H1 (cell line): Measurements from ENCODE around the gene IDH2. TPM values are rescaled to one million over a fixed set of nuclear protein-coding genes. Genes with fewer than 3 reads are reported as not detected.

Experiments used
- CTCF ChIA-PET: fragments of 300-600 bp; sonication (Branson Sonifier 250); formaldehyde crosslinking; loops from one replicate; lab custom pipeline; 2021; ENCODE audit not compliant: partially characterized antibody; lab: Charles Lee
- POLR2A ChIA-PET: fragments of 300-600 bp; sonication (Branson Sonifier 250); formaldehyde crosslinking; loops from one replicate; lab custom pipeline; 2021; ENCODE audit warnings: inconsistent platforms; ENCODE audit not compliant: partially characterized antibody; lab: Charles Lee
- DNase-seq, 2 experiments: peaks; one replicate each; pipeline versions ENCODE4 v3.0.0 to v3.0.0-alpha.2; 2010 to 2022; ENCODE audit warnings: low spot score in 2 of 2, low read depth in 1 of 2, mixed read lengths in 1 of 2
- FAIRE-seq: peaks from 2 replicates; lab custom pipeline; 2011; peaks lifted over from hg19 to GRCh38; lab: Jason Lieb, UNC
- H2AFZ ChIP-seq: 2 replicates; pipeline ENCODE4 v1.8.1; 2012; ENCODE audit warnings: low read length, inconsistent platforms
- H2AK5ac ChIP-seq: 2 replicates; pipeline ENCODE4 v1.6.1; 2013; ENCODE audit warnings: low read depth, low read length
- H2BK120ac ChIP-seq: replicated peaks from 2 replicates; pipeline ENCODE3; 2013; ENCODE audit warnings: low read depth, low read length, inconsistent platforms
- H2BK12ac ChIP-seq: 2 replicates; pipeline ENCODE4 v1.6.1; 2013; ENCODE audit warnings: low read depth, low read length
- H2BK15ac ChIP-seq: 2 replicates; pipeline ENCODE4 v1.6.1; 2013; ENCODE audit warnings: low read length
- H2BK20ac ChIP-seq: 2 replicates; pipeline ENCODE4 v1.6.1; 2013; ENCODE audit warnings: low read length
- H2BK5ac ChIP-seq: 2 replicates; pipeline ENCODE4 v1.6.1; 2013; ENCODE audit warnings: low read depth, low read length
- H3K14ac ChIP-seq: 2 replicates; pipeline ENCODE4 v1.6.1; 2013; ENCODE audit warnings: inconsistent platforms; ENCODE audit not compliant: insufficient read length
- H3K18ac ChIP-seq: 2 replicates; pipeline ENCODE4 v1.6.1; 2013; ENCODE audit warnings: low read length; ENCODE audit errors: extremely low read depth
- H3K23ac ChIP-seq: 2 replicates; pipeline ENCODE4 v1.6.1; 2013; ENCODE audit warnings: inconsistent platforms; ENCODE audit not compliant: insufficient read length
- H3K23me2 ChIP-seq: 2 replicates; pipeline ENCODE4 v1.6.1; 2013; ENCODE audit warnings: low read depth, low read length
- H3K27ac ChIP-seq: 2 replicates; pipeline ENCODE4 v1.6.1; 2011; ENCODE audit warnings: low read depth, low read length, inconsistent platforms
- H3K27me3 ChIP-seq, 4 experiments: replicated peaks in 1 of 4; 1 replicate in 1 of 4; 2 replicates in 3 of 4; pipeline versions ENCODE4 v1.6.1 to v1.8.1; 2011 to 2013; ENCODE audit warnings: low read length in 3 of 4, mild to moderate bottlenecking in 3 of 4, inconsistent platforms in 2 of 4, mixed read lengths in 2 of 4, moderate library complexity in 1 of 4; ENCODE audit not compliant: control insufficient read depth in 3 of 4, insufficient read depth in 3 of 4; ENCODE audit errors: extremely low read depth in 1 of 4
- H3K36me3 ChIP-seq, 4 experiments: 2 replicates each; pipeline versions ENCODE4 v1.6.1 to v1.8.1; 2011 to 2013; ENCODE audit warnings: mild to moderate bottlenecking in 4 of 4, low read length in 3 of 4, moderate library complexity in 2 of 4, control low read depth in 1 of 4, inconsistent platforms in 1 of 4; ENCODE audit not compliant: insufficient read depth in 4 of 4, control insufficient read depth in 2 of 4
- H3K4ac ChIP-seq: replicated peaks from 2 replicates; pipeline ENCODE3; 2013; ENCODE audit warnings: low read length, low read depth, mixed read lengths, inconsistent platforms; ENCODE audit not compliant: insufficient read length
- H3K4me1 ChIP-seq, 4 experiments: replicated peaks in 1 of 4; 1 replicate in 1 of 4; 2 replicates in 3 of 4; pipeline versions ENCODE4 v1.6.1 to v1.8.1; 2011 to 2013; ENCODE audit warnings: low read length in 3 of 4, inconsistent platforms in 2 of 4, mixed read lengths in 1 of 4; ENCODE audit not compliant: insufficient read depth in 4 of 4, control insufficient read depth in 3 of 4
- H3K4me2 ChIP-seq, 2 experiments: 2 replicates each; pipeline versions ENCODE4 v1.6.1 to v1.8.1; 2011 to 2013; ENCODE audit warnings: low read depth in 2 of 2, low read length in 2 of 2, control low read depth in 1 of 2, inconsistent platforms in 1 of 2, mild to moderate bottlenecking in 1 of 2; ENCODE audit not compliant: insufficient read depth in 1 of 2
- H3K4me3 ChIP-seq, 4 experiments: fragments of 200-600, 300-600 bp in 1 of 4; sonication (generic), shearing (Covaris generic), sonication (Bioruptor Twin) in 1 of 4; 2 replicates each; pipeline versions ENCODE4 v1.5.1 to v1.8.1; 2011 to 2016; ENCODE audit warnings: low read length in 4 of 4, low read depth in 3 of 4, control low read depth in 2 of 4, inconsistent platforms in 2 of 4, mild to moderate bottlenecking in 2 of 4, mixed read lengths in 1 of 4, moderate library complexity in 1 of 4; ENCODE audit not compliant: insufficient read depth in 2 of 4; ENCODE audit errors: extremely low read depth in 1 of 4
- H3K56ac ChIP-seq: replicated peaks from 2 replicates; pipeline ENCODE3; 2013; ENCODE audit warnings: low read depth, mild to moderate bottlenecking, mixed read lengths, low read length, inconsistent platforms; ENCODE audit not compliant: insufficient read length
- H3K79me1 ChIP-seq: 2 replicates; pipeline ENCODE4 v1.6.1; 2013; ENCODE audit warnings: low read depth, low read length, control low read depth
- H3K79me2 ChIP-seq, 2 experiments: 2 replicates each; pipeline versions ENCODE4 v1.6.1 to v1.8.1; 2012 to 2013; ENCODE audit warnings: low read length in 2 of 2, mild to moderate bottlenecking in 2 of 2, inconsistent platforms in 1 of 2; ENCODE audit not compliant: insufficient read depth in 2 of 2, control insufficient read depth in 1 of 2
- H3K9ac ChIP-seq, 4 experiments: replicated peaks in 1 of 4; 1 replicate in 1 of 4; 2 replicates in 3 of 4; pipeline versions ENCODE4 v1.6.1 to v1.8.1; 2011 to 2013; ENCODE audit warnings: low read depth in 3 of 4, low read length in 3 of 4, control low read depth in 2 of 4, mild to moderate bottlenecking in 2 of 4, moderate library complexity in 2 of 4, inconsistent platforms in 1 of 4; ENCODE audit errors: extremely low read depth in 1 of 4
- H3K9me3 ChIP-seq, 2 experiments: 2 replicates each; pipeline versions ENCODE4 v1.6.1 to v1.8.1; 2012 to 2013; ENCODE audit warnings: mild to moderate bottlenecking in 2 of 2, moderate library complexity in 2 of 2, control low read depth in 1 of 2, inconsistent platforms in 1 of 2, low read depth in 1 of 2, low read length in 1 of 2, mixed read lengths in 1 of 2; ENCODE audit not compliant: insufficient read depth in 2 of 2
- H4K20me1 ChIP-seq, 2 experiments: replicated peaks in 1 of 2; 2 replicates each; pipeline versions ENCODE3 to v1.8.1; 2011 to 2013; ENCODE audit warnings: inconsistent platforms in 2 of 2, low read length in 2 of 2, mild to moderate bottlenecking in 1 of 2; ENCODE audit not compliant: insufficient read depth in 2 of 2, control insufficient read depth in 1 of 2
- H4K5ac ChIP-seq: 2 replicates; pipeline ENCODE4 v1.6.1; 2013; ENCODE audit warnings: low read length, low read depth, mixed read lengths, inconsistent platforms; ENCODE audit not compliant: insufficient read length
- H4K8ac ChIP-seq: 2 replicates; pipeline ENCODE4 v1.8.0; 2013; ENCODE audit warnings: mild to moderate bottlenecking, moderate library complexity, low read length, inconsistent platforms; ENCODE audit not compliant: insufficient read depth; ENCODE audit errors: extremely low read depth
- H4K91ac ChIP-seq: replicated peaks from 2 replicates; pipeline ENCODE3; 2013; ENCODE audit warnings: low read length, mixed read lengths, inconsistent platforms; ENCODE audit not compliant: insufficient read length
- ASH2L ChIP-seq: fragments of 200-600, 300-600 bp; sonication (generic); IDR thresholded peaks from one replicate; pipeline ENCODE4 v1.7.1; 2017; ENCODE audit warnings: low read length
- BACH1 ChIP-seq: IDR thresholded peaks from 2 replicates; pipeline ENCODE4 v1.6.1; 2012; ENCODE audit warnings: low read length, improper control_type of control experiment
- CEBPB ChIP-seq: IDR thresholded peaks from 2 replicates; pipeline ENCODE4 v1.6.1; 2012; ENCODE audit warnings: low read depth, low read length
- CHD2 ChIP-seq: IDR thresholded peaks from 2 replicates; pipeline ENCODE4 v1.6.1; 2012; ENCODE audit warnings: low read length, improper control_type of control experiment
- CTCF ChIP-seq, 3 experiments: IDR thresholded peaks; 1 replicate in 2 of 3; 2 replicates in 1 of 3; pipeline versions ENCODE4 v1.5.1 to v1.6.1; 2011; ENCODE audit warnings: low read length in 3 of 3, mild to moderate bottlenecking in 3 of 3, inconsistent platforms in 2 of 3, low read depth in 1 of 3, moderate library complexity in 1 of 3; ENCODE audit not compliant: insufficient read depth in 1 of 3; ENCODE audit errors: control extremely low read depth in 1 of 3
- JUN ChIP-seq: IDR thresholded peaks from 2 replicates; pipeline ENCODE4 v1.6.1; 2011; ENCODE audit warnings: low read depth, mild to moderate bottlenecking, improper control_type of control experiment, low read length
- SP4 ChIP-seq: IDR thresholded peaks from 2 replicates; pipeline ENCODE4 v1.6.1; 2012; ENCODE audit warnings: low read length, inconsistent platforms
- SUZ12 ChIP-seq: fragments of 200-600 bp; sonication (generic); IDR thresholded peaks from 2 replicates; pipeline ENCODE4 v1.6.1; 2012; ENCODE audit warnings: mild to moderate bottlenecking, inconsistent platforms, low read length, moderate library complexity, mixed read lengths
- TAF1 ChIP-seq: IDR thresholded peaks from 2 replicates; pipeline ENCODE4 v1.6.1; 2011; ENCODE audit warnings: mild to moderate bottlenecking, low read depth, low read length
- TEAD4 ChIP-seq: IDR thresholded peaks from 2 replicates; pipeline ENCODE4 v1.6.1; 2012; ENCODE audit warnings: low read depth, low read length, inconsistent platforms, mixed read lengths
- YY1 ChIP-seq: IDR thresholded peaks from 2 replicates; pipeline ENCODE4 v1.6.1; 2011; ENCODE audit warnings: low read depth, mild to moderate bottlenecking, low read length
- WGBS, 2 experiments: shearing (Covaris generic) in 1 of 2; methylation state at CpG; one replicate each; pipeline versions ENCODE4 v1.1.6 to v1.1.7; 2013 to 2015; ENCODE audit warnings: low lambda C conversion rate in 2 of 2, mixed read lengths in 2 of 2, inconsistent platforms in 1 of 2, low coverage in 1 of 2, missing lambda C conversion rate in 1 of 2; ENCODE audit not compliant: insufficient replicate concordance in 2 of 2, insufficient coverage in 1 of 2, insufficient read length in 1 of 2; ENCODE audit errors: extremely low coverage in 1 of 2, missing lambda C conversion rate in 1 of 2; 5-methylcytosine and 5-hydroxymethylcytosine counted together
- polyA plus RNA-seq, 7 experiments: library from polyadenylated mRNA; depleted of rRNA in 3 of 7; stranded (reverse) in 5 of 7; unstranded in 2 of 7; fragments of >200 nt in 5 of 7; fragments of 200-250 nt in 2 of 7; gene quantifications; 1 replicate in 5 of 7; 2 replicates in 1 of 7; 4 replicates in 1 of 7; pipeline versions ENCODE4 v1.2.1 to v1.2.3, GENCODE V29; 2011 to 2013; ENCODE audit warnings: missing spikeins in 2 of 7, mixed read lengths in 2 of 7
- total RNA-seq: library from RNA; stranded (reverse); fragmentation: NEBNext Ultra II Directional; extraction: Animal tissue kit (Norgen Biotek cat#: 25700); gene quantifications from 2 replicates; pipeline ENCODE4 v1.2.1, GENCODE V29; 2021

Gene IDH2
- total and polyA plus RNA-seq, 2 of the 8 experiments (the other 6 are each of a cell fraction or from before 2014, with no cell fraction given), result 64.2 to 84.6 TPM

DNA sequence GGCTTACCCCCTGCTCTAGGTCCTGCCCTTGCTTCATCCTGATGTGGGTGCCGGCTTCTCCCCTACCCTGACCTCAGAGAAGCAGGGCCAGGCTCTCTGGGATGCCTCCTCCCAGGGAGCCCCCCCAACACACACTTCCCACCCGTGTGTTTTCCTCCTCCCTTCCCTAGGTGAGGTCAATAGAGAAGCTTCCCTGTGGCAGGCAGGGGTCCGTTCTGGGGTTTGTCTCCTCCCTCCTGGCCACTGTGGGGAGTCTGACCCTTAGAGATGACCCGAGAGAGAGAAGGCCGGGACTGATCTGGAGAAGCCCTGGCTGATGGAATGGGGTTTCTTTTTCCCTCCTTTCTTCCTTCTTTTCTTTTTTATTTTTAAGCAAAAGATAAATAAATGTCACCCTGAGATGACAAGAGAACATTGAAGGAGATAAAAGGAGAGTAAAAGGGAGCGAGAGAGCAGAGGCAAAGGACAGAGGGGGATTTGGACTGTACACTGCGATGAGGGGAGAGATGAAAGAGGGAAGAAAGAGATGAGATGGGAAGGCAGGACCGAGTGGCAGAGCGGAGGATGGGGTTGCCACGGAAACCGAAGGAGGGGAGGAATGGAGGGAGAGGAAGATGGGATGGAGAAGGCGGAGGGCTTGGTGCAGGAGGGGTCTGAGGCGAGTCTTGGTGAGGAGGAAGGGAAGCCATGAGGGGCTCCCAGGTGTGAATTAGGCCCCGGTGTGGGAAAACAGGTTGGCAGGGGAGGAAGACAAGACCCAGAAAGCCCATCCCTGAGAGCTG lies 48.4 kb downstream of the IDH2 start:
- Histone ChIP-seq H3K18ac (no peak overlapping the region; the same call in 1 of the 2 replicates), H3K4me3 (no peak overlapping the region), H2BK12ac (no peak overlapping the region), H3K23ac (no peak overlapping the region), H3K4me2 (no peak overlapping the region), H3K27ac (no peak overlapping the region), H3K23me2 (no peaks in the 10 kb centered on the region), H3K4me1 (peaks cover 0 to 14% (median under 1%) of the 10 kb centered on the region in 4 experiments; a peak in 5 of 7 replicates), H4K5ac (no peak overlapping the region), H4K20me1 (peaks cover 0 to 1% of the 10 kb centered on the region in 2 experiments), H3K9ac (no peak overlapping the region), H4K91ac (no peak overlapping the region), H3K27me3 (no peaks in the 10 kb centered on the region), H2AFZ (no peak overlapping the region), H4K8ac (no peak overlapping the region), H2BK20ac (no peak overlapping the region), H3K9me3 (no peaks in the 10 kb centered on the region; a peak in 1 of 4 replicates), H3K79me1 (peaks cover 20% of the 10 kb centered on the region), H2BK120ac (no peak overlapping the region), H2BK5ac (0 out of 2 replicates have a peak overlapping the region, but pooled peaks have one; percentile 52), H3K56ac (no peak overlapping the region), H3K4ac (no peak overlapping the region), H3K14ac (no peak overlapping the region), H2AK5ac (0 out of 2 replicates have a peak overlapping the region, but pooled peaks have one; percentile 82), H3K36me3 (no peaks in the 10 kb centered on the region), H2BK15ac (no peak overlapping the region), H3K79me2 (0 out of 4 replicates have a peak, but pooled peaks cover 0 to 2% of the 10 kb centered on the region in 2 experiments)
- DNase-seq (no peak), FAIRE-seq (no peak)
- 77% methylated on average over 14 of the region's 14 CpGs; no CpG with 5 or more reads in 1 of the 2 experiments for WGBS, 2 experiments
- CTCF ChIA-PET, result interaction anchor here (0.6 to 2.9 kb wide), 10 partner anchors 9 to 155 kb away, joined by 3 to 13 read pairs (median 4); no protein-coding TSS in a partner anchor
- POLR2A ChIA-PET, result interaction anchor here (1.2 to 1.8 kb wide), 5 partner anchors 8 to 49 kb away, joined by 3 to 5 read pairs (median 4); partner anchors contain the start of gene IDH2
- TF ChIP-seq BACH1 (no peak), JUN (no peak), CEBPB (no peak), TAF1 (no peak), CHD2 (no peak), SP4 (no peak), ASH2L (no peak), SUZ12 (no peak), YY1 (no peak), CTCF (IDR thresholded peaks at IDR 0.05; ENCODE audit: control extremely low read depth in 1 of 3, insufficient read depth in 1 of 3, low read depth in 1 of 3, low read length in 3 of 3) (no peak), TEAD4 (no peak)
